HEK293 (cell line): ENCODE results near the gene TULP1.

Experiments
- CTCF ChIP-seq: fragments of 450-650 bp; formaldehyde crosslinking; IDR thresholded peaks from 2 replicates; pipeline ENCODE4 v1.5.1; 2016; ENCODE audit warnings: missing biosample characterization, missing genetic modification characterization
- PRDM4 ChIP-seq: fragments of 450-650 bp; formaldehyde crosslinking; IDR thresholded peaks from 2 replicates; pipeline ENCODE4 v1.5.1; 2017; ENCODE audit warnings: missing biosample characterization, missing genetic modification characterization
- ZBTB20 ChIP-seq: fragments of 450-650 bp; formaldehyde crosslinking; IDR thresholded peaks from 2 replicates; pipeline ENCODE4 v1.5.1; 2016; ENCODE audit warnings: missing biosample characterization, missing genetic modification characterization
- ZNF513 ChIP-seq: fragments of 450-650 bp; IDR thresholded peaks from 2 replicates; pipeline ENCODE4 v1.5.1; 2018; ENCODE audit warnings: missing biosample characterization, missing genetic modification characterization
- ZSCAN18 ChIP-seq: fragments of 450-650 bp; formaldehyde crosslinking; IDR thresholded peaks from 2 replicates; pipeline ENCODE4 v1.5.1; 2016; ENCODE audit warnings: missing biosample characterization, missing genetic modification characterization

GRCh38 chr6:35490821-35491557 is 21.7 kb downstream of the TULP1 start:
- no peak for TF ChIP-seq CTCF
- TF ChIP-seq PRDM4 (tag by site-specific recombination) = peak; percentile 83
- no peak for TF ChIP-seq ZNF513 (tag by site-specific recombination)
- TF ChIP-seq ZSCAN18 = no peak
- no peak for TF ChIP-seq ZBTB20 (tag by site-specific recombination)
